Ovary (tissue), 9 donors: ENCODE measurements around the gene SAMD4A. TPM values are rescaled to one million over a fixed set of nuclear protein-coding genes. Genes with fewer than 3 reads are reported as not detected.

Experiments used
- DNase-seq, 5 donors: peaks; one replicate each; pipeline ENCODE4 v3.0.0-alpha.2; 2019 to 2020
- H3K27ac ChIP-seq, 2 donors: fragments of 200-600 bp; one replicate each; pipeline versions ENCODE4 v1.5.1 to v1.8.0; 2019 to 2022
- H3K27me3 ChIP-seq: fragments of 200-600 bp; one replicate; pipeline ENCODE4 v1.8.0; 2022
- H3K36me3 ChIP-seq: fragments of 200-600 bp; sonication (generic); one replicate; pipeline ENCODE4 v1.5.1; 2019
- H3K4me1 ChIP-seq: one replicate; pipeline ENCODE4 v1.8.1; 2013; ENCODE audit warnings: mild to moderate bottlenecking, moderate library complexity; ENCODE audit not compliant: insufficient read depth
- H3K4me3 ChIP-seq: fragments of 200-600 bp; sonication (generic); one replicate; pipeline ENCODE4 v1.5.1; 2017
- H3K9me3 ChIP-seq, 2 donors: fragments of 200-600 bp in 1 of 2; sonication (generic) in 1 of 2; one replicate each; pipeline versions ENCODE4 v1.5.1 to v1.8.1; 2013 to 2019; ENCODE audit warnings: mild to moderate bottlenecking in 1 of 2, moderate library complexity in 1 of 2
- EP300 ChIP-seq: sonication (generic); formaldehyde crosslinking; IDR thresholded peaks from one replicate; pipeline ENCODE4 v1.6.1; 2017; ENCODE audit warnings: antibody characterized with exemption
- POLR2A ChIP-seq: fragments of 450-650 bp; IDR thresholded peaks from one replicate; pipeline ENCODE4 v1.6.1; 2017; ENCODE audit warnings: antibody characterized with exemption, mild to moderate bottlenecking, moderate library complexity
- WGBS, 3 donors: extraction: QIAGEN DNeasy Blood & Tissue Kit in 1 of 3; methylation state at CpG; one replicate each; pipeline versions ENCODE4 v1.1.5 to v1.1.7; 2013 to 2017; 5-methylcytosine and 5-hydroxymethylcytosine counted together
- intact Hi-C, 4 donors: fragments of 100-400 bp; cut with DNase I; formaldehyde crosslinking; loops; one replicate each; pipeline versions ENCODE4 v1.11.0 to v1.15.1; 2022 to 2023
- polyA plus RNA-seq, 2 donors: library from polyadenylated mRNA; stranded (reverse); fragments of 200-250 nt in 1 of 2; fragments of 350-450 nt in 1 of 2; fragmentation: Illumina TruSeq in 1 of 2; extraction: RNeasy Lipid Tissue Mini Kit (QIAGEN cat#74804) in 1 of 2; gene quantifications; one replicate each; pipeline ENCODE4 v1.2.3, GENCODE V29; 2013 to 2014
- total RNA-seq, 7 donors: library from RNA; depleted of rRNA in 2 of 7; stranded (reverse); fragments of >200 nt in 2 of 7; fragmentation: NEBNext Ultra II Directional in 3 of 7; extraction: Animal tissue kit (Norgen Biotek cat#: 25700) in 3 of 7; gene quantifications; one replicate each; pipeline versions ENCODE4 v1.1.0 to v1.2.4, GENCODE V29; 2016 to 2023
- TF ChIP-seq, protein P1 (sequence below), 3 donors: fragments of 450-650 bp in 2 of 3; fragments of 200-600 bp in 1 of 3; IDR thresholded peaks; one replicate each; pipeline versions ENCODE4 v1.5.1 to v1.8.0; 2016 to 2022; ENCODE audit warnings: antibody characterized with exemption in 3 of 3, mild to moderate bottlenecking in 1 of 3
- donor health status: DM: no; HTN: no; CAD: no; lungs with moderate emphysema.
- donor health status: DM: no; HTN: no; CAD: no.
- donor health status: Bipolar disorder and iron deficiency.
- donor health status: DM: yes; HTN: yes; CAD: no.
- donor health status: DM: no; HTN: no; CAD: no.
- donor health status: DM: yes; HTN: yes; CAD: no.

SAMD4A gene
- total and polyA plus RNA-seq, 9 donors: 2.3 to 22.4 (median 7.3) TPM

DNA sequence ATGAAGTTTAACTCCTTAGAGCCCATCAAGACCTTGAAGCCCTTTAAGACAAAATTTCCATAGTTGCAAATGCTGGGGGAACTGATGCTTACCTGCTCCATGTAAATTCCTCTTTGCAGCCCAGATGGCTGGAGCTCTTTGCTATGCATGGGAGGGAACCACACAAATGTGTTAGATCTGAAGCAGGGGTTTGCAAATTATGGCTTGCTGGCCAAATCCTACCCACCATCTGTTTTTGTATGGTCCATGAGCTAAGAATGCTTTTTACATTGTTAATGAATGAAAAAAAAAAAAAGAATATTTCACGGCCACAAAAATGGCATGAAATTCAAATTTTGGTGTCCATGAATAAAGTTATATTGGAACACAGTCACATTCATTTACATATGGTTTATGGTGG lies 261.1 kb downstream of the SAMD4A start:
- DNase-seq: no peak
- TF ChIP-seq POLR2A (no peak), EP300 (no peak)
- TF ChIP-seq, protein P1, sequence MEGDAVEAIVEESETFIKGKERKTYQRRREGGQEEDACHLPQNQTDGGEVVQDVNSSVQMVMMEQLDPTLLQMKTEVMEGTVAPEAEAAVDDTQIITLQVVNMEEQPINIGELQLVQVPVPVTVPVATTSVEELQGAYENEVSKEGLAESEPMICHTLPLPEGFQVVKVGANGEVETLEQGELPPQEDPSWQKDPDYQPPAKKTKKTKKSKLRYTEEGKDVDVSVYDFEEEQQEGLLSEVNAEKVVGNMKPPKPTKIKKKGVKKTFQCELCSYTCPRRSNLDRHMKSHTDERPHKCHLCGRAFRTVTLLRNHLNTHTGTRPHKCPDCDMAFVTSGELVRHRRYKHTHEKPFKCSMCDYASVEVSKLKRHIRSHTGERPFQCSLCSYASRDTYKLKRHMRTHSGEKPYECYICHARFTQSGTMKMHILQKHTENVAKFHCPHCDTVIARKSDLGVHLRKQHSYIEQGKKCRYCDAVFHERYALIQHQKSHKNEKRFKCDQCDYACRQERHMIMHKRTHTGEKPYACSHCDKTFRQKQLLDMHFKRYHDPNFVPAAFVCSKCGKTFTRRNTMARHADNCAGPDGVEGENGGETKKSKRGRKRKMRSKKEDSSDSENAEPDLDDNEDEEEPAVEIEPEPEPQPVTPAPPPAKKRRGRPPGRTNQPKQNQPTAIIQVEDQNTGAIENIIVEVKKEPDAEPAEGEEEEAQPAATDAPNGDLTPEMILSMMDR (IDR thresholded peaks at IDR 0.05): no peak
- Histone ChIP-seq H3K27ac (no peak overlapping the region), H3K4me1 (no peaks in the 10 kb centered on the region), H3K27me3 (no peaks in the 10 kb centered on the region), H3K4me3 (no peak overlapping the region), H3K9me3 (no peaks in the 10 kb centered on the region), H3K36me3 (no peaks in the 10 kb centered on the region)
- intact Hi-C loops: no loop called here
- 93 to 96% (median 93%) methylated on average over 1 of the region's 1 CpG for whole genome bisulfite sequencing, 3 donors

DNA sequence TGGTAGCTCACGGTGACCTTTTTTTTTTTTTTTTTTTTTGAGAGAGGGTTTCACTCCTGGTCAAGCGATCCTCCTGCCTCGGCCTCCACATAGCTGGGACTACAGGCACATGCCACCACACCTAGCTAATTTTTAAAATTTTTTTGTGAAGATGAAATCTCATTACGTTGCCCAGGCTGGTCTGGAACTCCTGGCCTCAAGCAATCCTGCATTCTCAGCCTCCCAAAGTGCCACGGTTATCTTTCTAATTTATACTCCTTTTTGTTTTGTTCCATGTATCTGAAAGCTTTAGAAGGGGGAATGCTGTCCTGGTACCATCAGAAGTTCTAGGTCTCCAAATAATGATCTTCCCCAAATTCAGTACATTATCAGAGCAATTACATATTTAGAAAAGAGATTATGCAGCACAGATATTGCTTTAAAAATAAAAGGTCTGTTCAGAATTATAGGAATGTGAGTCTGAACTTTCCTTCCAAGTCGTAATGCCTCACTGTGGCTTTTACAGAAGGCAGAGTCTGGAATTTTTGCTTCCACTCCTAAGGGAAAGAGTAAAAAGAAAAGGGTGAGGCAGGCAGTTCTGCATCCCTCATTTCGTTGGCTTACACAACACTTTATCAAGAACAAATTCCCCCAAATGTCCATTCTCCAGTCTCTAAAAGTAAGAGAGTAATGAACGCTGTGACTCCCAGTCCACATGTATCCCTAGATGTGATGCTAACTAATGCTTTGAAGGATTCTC lies 262.7 kb downstream of the SAMD4A start:
- Histone ChIP-seq H3K27me3 (no peaks in the 10 kb centered on the region), H3K9me3 (no peaks in the 10 kb centered on the region), H3K4me3 (no peak overlapping the region), H3K27ac (no peak overlapping the region), H3K4me1 (no peaks in the 10 kb centered on the region), H3K36me3 (no peaks in the 10 kb centered on the region)
- no peak for DNase-seq
- intact Hi-C loops: no loop called here
- TF ChIP-seq EP300: no peak
- TF ChIP-seq POLR2A: no peak
- TF ChIP-seq, protein P1 (IDR thresholded peaks at IDR 0.05): no peak
- WGBS, 3 donors: 54 to 66% (median 58%) methylated on average over 8 of the region's 8 CpGs

DNA sequence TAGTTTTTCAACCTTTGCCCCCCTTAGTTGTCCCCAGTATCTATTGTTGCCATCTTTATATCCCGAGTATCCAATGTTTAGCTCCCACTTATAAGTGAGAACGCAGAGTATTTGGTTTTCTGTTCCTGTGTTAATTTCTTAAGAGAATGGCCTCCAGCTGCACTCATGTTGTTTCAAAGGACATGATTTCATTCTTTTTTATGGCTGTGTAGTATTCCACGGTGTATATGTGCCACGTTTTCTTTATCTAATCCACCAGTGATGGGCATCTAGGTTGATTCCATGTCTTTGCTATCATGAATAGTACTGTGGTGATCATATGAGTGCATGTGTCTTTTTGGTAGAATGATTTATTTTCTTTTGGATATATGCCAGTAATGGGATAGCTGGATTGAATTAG lies 263.7 kb downstream of the SAMD4A start:
- no peak overlapping the region for H3K27ac ChIP-seq
- WGBS, 3 donors: 91 to 99% (median 92%) methylated on average over 4 of the region's 4 CpGs

DNA sequence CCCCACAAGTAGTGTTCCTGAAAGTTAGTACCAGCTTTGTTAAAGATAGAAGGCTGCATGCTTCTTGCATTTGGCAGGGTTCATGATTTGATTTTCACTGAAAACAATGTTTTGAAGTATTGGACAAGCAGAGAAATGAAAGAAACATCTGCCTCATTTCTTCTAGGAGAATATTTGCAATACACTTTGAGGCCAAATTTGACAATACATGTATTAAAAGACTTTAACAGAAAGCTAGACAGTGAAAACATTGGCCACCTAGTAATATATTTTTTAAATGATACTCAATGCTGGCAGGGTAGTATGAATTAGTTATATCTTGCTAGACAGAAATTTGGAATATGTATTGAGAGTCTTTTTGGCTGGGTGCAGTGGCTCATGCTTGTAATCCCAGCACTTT lies 267.2 kb downstream of the SAMD4A start:
- no peaks in the 10 kb centered on the region for H3K27me3 ChIP-seq
- H3K27ac ChIP-seq: no peak overlapping the region
- H3K9me3 ChIP-seq: no peaks in the 10 kb centered on the region
- intact Hi-C loops: no loop called here
- H3K36me3 ChIP-seq: no peaks in the 10 kb centered on the region
- no peak overlapping the region for H3K4me3 ChIP-seq
- TF ChIP-seq, protein P1 (IDR thresholded peaks at IDR 0.05): no peak
- TF ChIP-seq EP300 (no peak), POLR2A (no peak)
- no peak for DNase-seq
- H3K4me1 ChIP-seq: no peaks in the 10 kb centered on the region

More for the DNA sequence above, 263.7 kb downstream of the SAMD4A start:
- Histone ChIP-seq H3K9me3 (no peaks in the 10 kb centered on the region), H3K36me3 (no peaks in the 10 kb centered on the region), H3K4me3 (no peak overlapping the region), H3K27me3 (no peaks in the 10 kb centered on the region), H3K4me1 (no peaks in the 10 kb centered on the region)
- TF ChIP-seq, protein P1 (IDR thresholded peaks at IDR 0.05): no peak
- no peak for TF ChIP-seq EP300
- no peak for TF ChIP-seq POLR2A
- no peak for DNase-seq
- intact Hi-C loops: no loop called here
